Stimulated activated CD4-positive, alpha-beta T cell treated with anti-CD3 and anti-CD28 coated beads, Interleukin-4, amount 100 ng/mL, for 48 hours (primary cell): Measurements from ENCODE around the gene ERC2.

ENCODE experiments used
- DNase-seq, 2 donors: peaks; one replicate each; pipeline ENCODE4 v3.0.0-alpha.2; 2020; ENCODE audit warnings: low read depth in 2 of 2

The ERC2 gene

DNA sequence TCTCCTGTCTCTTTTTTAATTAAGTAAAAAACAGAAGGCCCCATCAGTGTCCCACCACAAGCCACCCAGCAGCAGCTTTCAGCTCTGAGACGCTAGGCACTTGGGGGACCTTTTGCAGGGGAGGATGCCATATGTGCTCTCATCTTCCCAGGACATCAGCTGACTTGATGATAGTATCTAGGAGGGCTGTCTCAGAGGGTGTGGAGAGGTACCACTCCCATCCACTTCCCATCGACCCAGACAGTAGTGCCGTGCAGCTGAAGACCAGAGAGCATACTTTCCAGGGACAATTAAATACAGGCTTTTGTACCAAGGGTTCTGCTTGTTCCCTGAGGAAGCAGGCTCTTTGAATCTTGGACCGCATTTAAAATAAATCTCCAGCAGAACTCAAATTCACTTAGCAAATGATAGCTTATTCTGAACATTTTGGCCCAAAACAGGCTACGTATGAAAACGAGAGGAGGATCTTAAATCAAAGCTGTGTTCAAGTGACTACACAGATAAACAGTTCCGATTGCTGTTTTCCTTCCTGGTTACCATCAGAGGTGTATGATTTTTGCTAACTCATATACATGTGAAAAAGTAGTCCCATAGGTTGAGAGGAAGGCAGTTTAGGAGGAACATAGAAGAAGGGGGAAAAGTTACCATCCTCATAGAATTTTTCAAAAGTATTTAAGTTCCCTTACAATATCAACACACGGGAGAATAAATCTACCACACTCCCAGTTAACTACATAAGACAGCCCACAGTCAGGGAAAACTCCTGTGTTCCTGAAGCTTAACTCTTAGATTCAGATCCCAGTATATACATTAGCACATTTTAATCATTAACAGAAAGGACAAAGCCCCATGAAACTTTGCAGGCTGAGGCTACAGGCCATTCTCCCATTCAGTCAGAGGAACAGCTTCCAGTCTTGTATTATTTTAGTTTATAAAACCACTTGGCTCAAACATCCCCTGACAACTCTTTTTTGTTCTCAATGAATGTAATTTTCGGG is 990.7 kb downstream of the ERC2 start:
- no peak for DNase-seq

DNA sequence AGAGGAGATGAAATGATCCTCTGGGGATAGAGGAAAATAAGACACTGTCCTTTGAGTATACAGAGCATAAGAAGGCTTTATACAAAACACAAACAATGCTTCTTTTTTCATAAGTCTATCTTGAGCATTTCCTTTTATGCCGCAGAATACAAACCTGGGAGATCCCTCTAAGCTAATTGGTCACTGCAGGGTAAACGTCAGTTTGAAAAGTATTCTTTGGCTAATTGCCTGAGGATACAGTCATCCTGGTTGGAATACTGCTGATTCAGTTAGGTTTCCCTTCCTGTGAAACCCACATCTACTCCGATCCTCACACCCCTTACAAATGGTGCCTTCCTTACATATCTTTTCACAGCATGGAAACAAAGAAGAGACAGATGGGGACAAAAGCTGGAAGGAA is 991.8 kb downstream of the ERC2 start:
- DNase-seq: no peak

DNA sequence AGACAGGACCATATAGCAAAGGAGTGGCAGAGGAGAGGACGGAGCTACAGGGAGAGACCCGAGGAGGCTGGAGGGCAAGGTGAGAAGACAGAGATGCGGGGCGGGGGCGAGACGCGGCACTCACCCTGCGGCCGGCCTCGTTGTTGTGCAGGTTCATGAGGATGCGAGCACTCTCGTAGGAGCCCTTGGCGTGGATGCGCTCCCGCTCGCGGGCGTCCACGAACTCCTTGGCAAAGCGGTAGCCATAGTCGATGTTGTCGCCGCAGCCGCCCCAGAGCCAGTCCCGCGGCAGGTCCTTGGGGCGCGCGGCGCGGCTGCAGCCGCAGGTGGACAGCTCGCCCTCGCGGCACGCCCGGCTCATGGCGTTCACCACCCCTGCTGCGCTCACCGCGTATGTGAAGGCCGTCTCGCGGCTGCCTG is 994.0 kb downstream of the ERC2 start:
- DNase-seq: no peak

DNA sequence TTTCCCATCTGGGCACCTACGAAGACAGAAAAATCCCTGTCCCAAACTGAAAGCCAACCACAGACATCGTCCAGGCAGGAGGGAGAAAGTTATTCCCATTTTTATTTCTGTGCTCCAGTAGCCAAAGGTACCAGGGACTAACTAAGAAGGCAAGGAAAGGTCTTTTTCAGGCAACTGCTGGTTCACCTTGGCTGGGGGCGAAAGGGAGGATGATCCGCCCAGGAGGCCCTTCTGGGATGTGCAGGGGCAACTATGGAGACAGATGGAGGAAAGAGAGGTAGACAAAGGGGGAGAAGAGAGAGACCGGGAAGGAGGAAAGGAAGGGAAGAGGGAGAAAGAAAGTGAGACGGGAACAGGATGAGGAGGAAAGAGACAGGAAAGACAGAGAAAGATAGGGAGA is 994.5 kb downstream of the ERC2 start:
- DNase-seq: no peak

DNA sequence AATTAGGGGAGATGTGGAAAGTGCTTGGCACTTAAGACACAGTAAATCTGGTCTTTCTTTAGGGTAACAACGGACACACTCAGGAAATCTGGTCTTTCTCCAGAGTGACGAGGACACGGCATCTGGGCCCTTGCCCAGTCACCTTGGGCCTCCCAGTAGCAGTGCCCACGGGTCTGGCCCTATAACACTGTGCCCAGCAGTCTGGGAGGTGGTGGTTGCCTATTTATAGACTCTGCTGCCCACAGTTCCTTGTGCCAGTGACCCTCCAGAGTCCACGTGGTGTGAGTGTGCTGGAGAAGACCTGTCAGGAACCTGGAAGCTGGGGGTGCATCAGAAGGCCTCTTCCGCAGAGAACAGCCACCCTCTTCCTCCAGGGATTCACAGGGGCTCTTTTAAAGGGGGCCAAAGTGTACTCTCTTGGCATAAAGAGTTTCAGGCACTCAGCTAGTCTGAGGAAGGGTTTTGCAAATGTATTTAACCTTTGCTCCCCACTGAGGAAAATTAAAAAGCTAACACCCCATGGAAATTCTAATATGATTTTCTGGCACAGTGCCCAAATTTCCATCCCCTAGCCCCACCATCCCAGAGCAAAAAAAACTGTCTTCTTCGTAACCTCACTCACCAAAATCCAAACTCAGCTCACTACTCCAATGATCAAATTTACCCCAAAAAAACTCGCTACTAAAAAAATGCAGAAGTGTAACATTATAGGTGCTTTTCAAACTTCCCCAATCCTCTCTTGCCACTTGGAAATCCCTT is 996.6 kb downstream of the ERC2 start:
- DNase-seq: no peak

DNA sequence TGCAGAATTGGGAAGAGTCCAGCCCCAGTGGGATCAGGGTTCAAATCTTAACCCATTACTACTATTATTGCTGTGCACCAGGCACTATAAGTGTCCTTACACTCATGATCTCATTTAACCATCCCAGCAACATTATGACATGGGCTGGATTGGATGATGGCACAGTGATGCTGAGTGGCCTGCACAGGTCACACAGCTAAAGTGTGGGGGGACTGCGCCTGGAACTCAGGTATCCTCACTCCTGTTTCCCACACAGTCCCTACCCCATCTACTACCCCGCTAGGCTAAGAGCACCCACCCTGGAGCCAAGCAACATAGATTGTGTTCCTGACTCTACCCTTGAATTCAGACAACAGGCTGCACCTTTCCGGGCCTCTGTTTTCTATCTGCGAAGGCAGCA is 997.2 kb downstream of the ERC2 start:
- no peak for DNase-seq

DNA sequence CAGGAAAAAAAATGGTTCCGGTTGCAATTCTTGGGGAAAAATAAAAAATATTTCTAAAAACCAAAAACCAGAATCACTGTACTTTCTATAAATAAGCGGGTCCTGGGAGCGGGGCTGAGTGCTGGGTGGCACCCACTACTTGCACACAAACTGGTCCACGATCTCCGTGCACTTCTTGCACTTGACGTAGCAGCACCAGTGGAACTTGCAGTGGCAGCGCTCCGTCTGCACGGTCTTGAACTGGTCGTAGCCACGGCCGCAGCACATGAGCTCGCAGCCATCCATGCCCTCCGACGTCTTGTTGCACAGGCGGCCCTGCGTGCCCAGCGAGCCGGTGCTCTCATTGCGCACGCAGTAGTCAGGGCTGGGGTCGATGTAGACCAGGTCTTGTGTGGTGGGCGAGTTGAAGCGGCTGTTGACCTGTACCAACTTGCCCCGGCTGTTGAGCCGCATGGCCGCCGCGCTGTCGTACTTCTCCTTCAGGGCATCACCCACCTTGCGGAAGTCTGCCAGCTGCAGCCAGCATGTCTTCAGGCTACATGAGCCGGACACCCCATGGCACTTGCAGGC is 998.2 kb downstream of the ERC2 start:
- no peak for DNase-seq

DNA sequence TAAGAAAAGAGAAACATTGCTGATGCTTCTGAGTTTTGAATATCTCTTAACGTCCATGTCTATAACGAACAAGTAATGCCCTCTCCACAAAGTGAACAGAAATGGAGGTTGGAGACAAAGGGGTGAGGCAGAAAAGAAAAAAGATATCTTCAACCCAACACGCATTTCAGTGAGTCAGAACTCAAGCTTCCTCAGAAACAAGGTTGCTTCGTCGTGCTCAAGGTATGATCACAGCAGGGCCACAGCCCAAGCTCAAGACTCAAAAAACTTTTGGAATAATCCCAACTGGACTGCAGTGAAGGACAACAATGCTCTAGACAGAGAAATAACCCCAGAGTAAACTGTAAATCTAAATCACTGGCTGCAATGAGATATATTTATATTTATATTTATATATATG is 1000.0 kb downstream of the ERC2 start:
- no peak for DNase-seq

DNA sequence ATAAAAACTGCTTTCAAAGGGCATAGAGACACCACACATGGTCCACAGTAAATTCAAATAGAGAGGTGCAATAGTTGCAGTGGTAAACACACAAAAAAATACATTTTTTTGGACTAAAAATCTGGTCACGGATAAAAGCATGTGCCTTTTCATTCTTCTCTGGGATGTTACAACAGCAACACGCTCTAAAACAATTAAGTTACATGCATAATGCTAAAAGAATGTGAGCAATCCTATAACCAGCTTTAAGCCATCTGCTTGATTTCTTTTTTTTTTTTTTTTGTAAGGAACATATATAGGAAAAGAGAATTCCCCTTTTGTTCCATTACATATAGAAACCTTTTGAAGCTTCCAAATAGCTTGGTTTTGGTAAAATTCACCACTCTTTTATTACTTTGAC is 1001.2 kb downstream of the ERC2 start:
- DNase-seq: no peak

DNA sequence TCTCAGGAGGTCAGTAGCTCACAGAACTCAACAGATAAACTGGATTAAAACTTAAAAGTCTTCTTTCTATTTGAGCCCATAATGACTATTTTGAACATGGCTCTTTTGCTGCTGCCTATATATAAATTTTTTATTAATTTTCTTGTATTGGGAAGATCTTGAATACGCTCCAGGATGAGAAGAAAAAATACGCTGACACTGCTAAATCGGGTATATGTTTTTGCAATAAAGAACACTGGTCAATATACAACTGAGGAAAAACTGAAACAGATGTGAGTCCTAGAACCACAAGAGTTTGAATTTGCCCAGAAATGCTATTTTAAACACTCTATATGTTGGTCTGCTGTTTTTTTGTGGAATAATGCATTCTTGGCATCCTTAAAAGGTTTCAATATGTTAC is 1001.7 kb downstream of the ERC2 start:
- no peak for DNase-seq

DNA sequence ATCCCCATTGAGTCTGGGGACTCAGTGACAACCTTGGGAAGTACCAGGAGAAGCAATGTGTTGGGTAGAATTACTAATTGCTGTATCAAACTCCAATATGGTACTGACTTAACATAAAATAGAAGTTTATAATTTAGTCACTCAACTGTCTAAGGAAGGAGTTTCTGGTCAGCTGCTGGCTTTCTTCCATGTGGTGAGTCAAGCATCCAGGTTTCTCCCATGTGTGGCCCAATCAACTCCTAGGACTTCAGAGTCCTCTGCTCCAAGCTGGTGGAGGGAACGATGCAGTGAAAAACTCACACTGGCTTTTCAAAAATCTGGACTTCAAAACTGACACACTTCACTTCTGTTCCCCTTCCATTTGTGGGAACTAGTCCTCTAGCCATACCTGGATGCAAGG is 1006.4 kb downstream of the ERC2 start:
- DNase-seq: no peak

DNA sequence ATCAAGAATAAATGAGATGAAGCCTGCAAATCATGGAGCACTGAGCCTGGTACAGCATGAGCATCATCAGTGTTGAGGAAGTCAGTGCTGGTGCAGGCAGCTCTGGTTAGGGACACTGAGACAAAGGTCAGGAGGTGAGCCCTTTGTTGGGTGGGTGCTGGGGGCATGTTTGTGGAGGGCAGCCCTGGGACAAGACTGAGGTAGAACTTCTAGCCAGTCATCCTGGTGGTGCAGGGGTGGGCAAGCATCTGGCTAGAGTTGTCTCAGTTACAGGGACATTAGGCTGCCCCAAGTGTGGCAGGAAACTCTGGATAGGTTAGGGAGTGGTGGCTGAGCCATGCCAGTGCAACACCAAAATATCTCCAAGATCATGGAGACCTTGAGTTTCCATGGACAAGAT is 1008.4 kb downstream of the ERC2 start:
- DNase-seq: no peak
